Neural crest cell (in vitro differentiated cells): ENCODE measurements around the gene SLC9A6. TPM values are rescaled to one million over a fixed set of nuclear protein-coding genes. Genes with fewer than 3 reads are reported as not detected.

Experiments
- DNase-seq: peaks from one replicate; pipeline ENCODE4 v3.0.0; 2021; ENCODE audit warnings: low read depth, mixed read lengths, low spot score
- H3K27ac Mint-ChIP-seq: one replicate; pipeline ENCODE4 v1.8.0; 2021; ENCODE audit warnings: mild to moderate bottlenecking, mixed read lengths; ENCODE audit not compliant: unreplicated experiment
- H3K27me3 Mint-ChIP-seq: 2 replicates; pipeline ENCODE4 v1.8.0; 2021; ENCODE audit warnings: low read depth, mild to moderate bottlenecking, mixed read lengths
- H3K36me3 Mint-ChIP-seq: 2 replicates; pipeline ENCODE4 v1.8.0; 2021; ENCODE audit warnings: low read depth, mild to moderate bottlenecking, mixed read lengths
- H3K4me1 Mint-ChIP-seq: 2 replicates; pipeline ENCODE4 v1.8.0; 2021; ENCODE audit warnings: mixed read lengths
- H3K4me3 Mint-ChIP-seq: one replicate; pipeline ENCODE4 v1.8.0; 2021; ENCODE audit warnings: mild to moderate bottlenecking, mixed read lengths
- H3K9me3 Mint-ChIP-seq: 2 replicates; pipeline ENCODE4 v1.8.0; 2021; ENCODE audit warnings: mixed read lengths
- CTCF ChIP-seq: fragments of 200-600 bp; sonication (generic); conservative IDR thresholded peaks from 2 replicates; pipeline ENCODE4 v1.5.0; 2021; ENCODE audit warnings: antibody characterized with exemption, mild to moderate bottlenecking
- long read RNA-seq: library from polyadenylated mRNA; unstranded; transcript quantifications from one replicate; pipeline ENCODE4 v2.0.0, GENCODE V29; 2020
- total RNA-seq: library from RNA; stranded (reverse); gene quantifications from 2 replicates; pipeline ENCODE4 v1.2.1, GENCODE V29; 2021

SLC9A6 gene
- 18.5 and 19.0 TPM in 2 replicates for total RNA-seq
- long read RNA-seq, full-length matches to known transcripts, result 8 of 19 reads
- long read RNA-seq, partial matches to known transcripts, result 6 of 19 reads
- long read RNA-seq, other reads (novel, unspliced or antisense), result 5 of 19 reads

GRCh38 chrX:135985157-135985972, at the start of gene SLC9A6:
Gene SLC9A6 (plus strand): TSS chrX:135985435. CDS start chrX:135985659, 224 bp downstream.
- Mint-ChIP-seq H3K9me3 (peaks cover 5% of the 10 kb centered on the region), H3K4me3 (peak within 1 kb of the TSS; percentile 90), H3K36me3 (no peaks in the 10 kb centered on the region), H3K27me3 (no peaks in the 10 kb centered on the region), H3K27ac (peak within 1 kb of the TSS; percentile 29), H3K4me1 (peaks cover 28% of the 10 kb centered on the region)
- no peak for TF ChIP-seq CTCF
- peak; percentile 43 for DNase-seq

GRCh38 chrX:135944486-135944885, 40.7 kb upstream of the SLC9A6 start:
- no peak overlapping the region for H3K4me3 Mint-ChIP-seq
- H3K27ac Mint-ChIP-seq, result peak overlapping the region; percentile 12
- H3K27me3 Mint-ChIP-seq, result no peaks in the 10 kb centered on the region
- TF ChIP-seq CTCF, result no peak
- peaks cover 6% of the 10 kb centered on the region for H3K9me3 Mint-ChIP-seq
- no peaks in the 10 kb centered on the region for H3K4me1 Mint-ChIP-seq
- DNase-seq, result no peak
- H3K36me3 Mint-ChIP-seq, result peaks cover 8% of the 10 kb centered on the region

DNA sequence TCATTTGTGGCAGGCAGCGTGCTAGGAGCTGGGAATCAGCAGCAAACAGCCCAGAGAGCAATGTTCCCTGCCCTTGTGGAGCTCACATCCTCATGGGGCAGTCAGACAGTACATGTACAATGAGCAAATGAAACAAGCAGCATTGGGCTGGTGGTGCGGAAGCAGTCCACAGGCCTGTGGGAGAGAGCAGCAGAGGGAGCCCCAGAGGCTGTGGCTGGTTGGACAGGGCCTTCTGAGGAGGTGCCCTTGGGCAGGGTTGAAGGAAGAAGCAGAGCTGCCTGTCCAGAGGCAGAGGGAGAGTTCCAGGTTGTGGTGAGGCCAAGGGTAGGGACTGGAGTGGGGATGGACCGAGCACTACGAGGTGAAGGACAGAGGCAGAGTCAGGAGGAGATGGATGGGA, 33.9 kb upstream of the SLC9A6 start:
- Mint-ChIP-seq H3K4me1 (no peaks in the 10 kb centered on the region), H3K9me3 (peaks cover 3% of the 10 kb centered on the region), H3K27ac (no peak overlapping the region), H3K27me3 (no peaks in the 10 kb centered on the region), H3K4me3 (no peak overlapping the region), H3K36me3 (peaks cover 4% of the 10 kb centered on the region)
- no peak for DNase-seq
- TF ChIP-seq CTCF, result no peak

DNA sequence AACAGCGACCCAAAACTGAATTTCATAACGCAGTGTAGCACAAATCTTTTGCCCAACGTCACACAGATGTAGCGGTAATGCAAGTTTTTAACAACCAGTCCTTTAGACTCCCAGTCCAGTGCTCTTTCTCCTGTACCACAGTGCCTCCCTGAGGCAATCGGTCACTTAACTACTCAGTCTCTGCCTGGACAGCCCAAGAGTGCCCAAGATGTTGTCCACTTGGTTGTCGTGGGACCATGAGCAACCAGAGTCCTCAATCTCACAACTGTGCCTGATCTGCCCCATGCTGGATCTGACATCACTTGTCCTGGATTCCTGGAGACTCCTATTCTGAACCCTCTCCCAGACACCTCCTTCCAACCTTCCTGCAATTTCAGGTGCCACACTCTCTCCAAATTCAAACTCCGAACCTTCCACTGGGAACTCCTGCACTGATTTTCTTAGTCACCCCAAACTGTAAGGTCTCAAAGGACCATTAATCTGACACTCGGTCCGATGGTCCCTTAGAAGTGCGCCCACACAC, 12.1 kb upstream of the SLC9A6 start:
- Mint-ChIP-seq H3K4me3 (peak overlapping the region; percentile 99), H3K9me3 (no peaks in the 10 kb centered on the region), H3K27me3 (no peaks in the 10 kb centered on the region)

More for the DNA sequence above, 12.1 kb upstream of the SLC9A6 start:
- TF ChIP-seq CTCF, result peak; percentile 12
- H3K27ac Mint-ChIP-seq, result peak overlapping the region; percentile 100
- no peak for DNase-seq
- peaks cover 19% of the 10 kb centered on the region for H3K4me1 Mint-ChIP-seq
- H3K36me3 Mint-ChIP-seq, result no peaks in the 10 kb centered on the region
